Panc1 (cell line): ENCODE results near the gene TDRD15. TPM values are rescaled to one million over a fixed set of nuclear protein-coding genes. Genes with fewer than 3 reads are reported as not detected.

Source experiments
- ATAC-seq: fragments of 200-7000 bp; cut with Tn5 transposase; 2 replicates; pipeline ENCODE4 v1.9.1; 2020; ENCODE audit warnings: mild to moderate bottlenecking, moderate library complexity
- BruUV-seq: library from RNA; stranded (reverse); fragments of 400-500 nt; replicated peaks from 2 replicates; lab custom pipeline; 2021; lab: Mats Ljungman, UMichigan
- CTCF ChIA-PET: fragments of 300-600 bp; sonication (Branson Sonifier 250); formaldehyde crosslinking; loops from one replicate; lab custom pipeline; 2022; ENCODE audit warnings: antibody characterized with exemption; lab: Charles Lee
- POLR2A ChIA-PET: fragments of 300-600 bp; sonication (Branson Sonifier 250); formaldehyde crosslinking; loops from one replicate; lab custom pipeline; 2022; ENCODE audit warnings: antibody characterized with exemption; lab: Charles Lee
- DNase-seq: peaks from one replicate; pipeline ENCODE4 v3.0.0-alpha.2; 2010; ENCODE audit warnings: low read depth, low spot score
- H3K27ac ChIP-seq: 2 replicates; pipeline ENCODE4 v1.5.1; 2011; ENCODE audit warnings: mild to moderate bottlenecking, low read length, inconsistent platforms
- H3K27me3 ChIP-seq: fragments of 200-500 bp; sonication (Bioruptor generic); 2 replicates; pipeline ENCODE4 v1.6.0; 2014; ENCODE audit warnings: low read length, inconsistent platforms; ENCODE audit not compliant: control insufficient read depth, insufficient read depth
- H3K36me3 ChIP-seq: fragments of 200-500 bp; sonication (Bioruptor generic); 2 replicates; pipeline ENCODE4 v1.5.1; 2014; ENCODE audit warnings: inconsistent platforms, mild to moderate bottlenecking, low read length, moderate library complexity; ENCODE audit not compliant: control insufficient read depth, insufficient read depth
- H3K4me1 ChIP-seq: 2 replicates; pipeline ENCODE4 v1.5.1; 2011; ENCODE audit warnings: inconsistent platforms, mild to moderate bottlenecking, low read length, moderate library complexity; ENCODE audit not compliant: control insufficient read depth, insufficient read depth
- H3K4me3 ChIP-seq, 2 experiments: 2 replicates each; pipeline ENCODE4 v1.5.1; 2011 to 2012; ENCODE audit warnings: low read depth in 2 of 2, low read length in 2 of 2, mild to moderate bottlenecking in 2 of 2, inconsistent platforms in 1 of 2, moderate library complexity in 1 of 2
- H3K9me3 ChIP-seq: fragments of 200-500 bp; sonication (Bioruptor generic); 2 replicates; pipeline ENCODE4 v1.5.1; 2014; ENCODE audit warnings: low read depth, mild to moderate bottlenecking, inconsistent platforms, low read length, moderate library complexity; ENCODE audit not compliant: control insufficient read depth, insufficient read depth
- CTCF ChIP-seq: fragments of 450-650 bp; IDR thresholded peaks from 2 replicates; pipeline ENCODE4 v1.5.1; 2017; ENCODE audit warnings: mild to moderate bottlenecking
- POLR2AphosphoS5 ChIP-seq: IDR thresholded peaks from 2 replicates; pipeline ENCODE4 v1.6.1; 2012; ENCODE audit warnings: mild to moderate bottlenecking, low read depth, low read length, moderate library complexity
- REST ChIP-seq, 2 experiments: IDR thresholded peaks; 2 replicates each; pipeline ENCODE4 v1.6.1; 2011 to 2012; ENCODE audit warnings: low read depth in 2 of 2, control low read depth in 1 of 2, low read length in 1 of 2, mild to moderate bottlenecking in 1 of 2, moderate library complexity in 1 of 2; ENCODE audit not compliant: insufficient read depth in 1 of 2
- in situ Hi-C: cut with HindIII; loops from 2 replicates; pipeline ENCODE4 v1.10.0; 2016; ENCODE audit warnings: low sequenced_read_pairs, low pct_unique_long_range_greater_than_20kb
- intact Hi-C: fragments of 100-400 bp; cut with micrococcal nuclease; formaldehyde crosslinking; loops from one replicate; pipeline ENCODE4 v1.10.0; 2022; ENCODE audit not compliant: unreplicated experiment
- total RNA-seq: library from RNA; stranded (reverse); gene quantifications from one replicate; pipeline ENCODE4 v1.2.1, GENCODE V29; 2021; ENCODE audit not compliant: unreplicated experiment

The TDRD15 gene
- total RNA-seq, 1 experiment from 2014 or later: not detected

- DNase-seq: no peak
- intact Hi-C loops: no loop called here
- POLR2A ChIA-PET: no interaction called here
- H3K36me3 ChIP-seq: no peaks in the 10 kb centered on the region
- H3K4me3 ChIP-seq: no peak overlapping the region
- no peak overlapping the region for H3K27ac ChIP-seq
- in situ Hi-C loops: no loop called here
- no peaks in the 10 kb centered on the region for H3K9me3 ChIP-seq
- no peak for TF ChIP-seq POLR2AphosphoS5
- no peak for TF ChIP-seq CTCF
- no peak for TF ChIP-seq REST (IDR thresholded peaks at IDR 0.05; ENCODE audit: insufficient read depth in 1 of 2, low read depth in 2 of 2, low read length in 1 of 2)
- no peaks in the 10 kb centered on the region for H3K27me3 ChIP-seq
- ATAC-seq: no peak; the same call in 1 of the 2 replicates
- BruUV-seq: no TSS peak
- no peaks in the 10 kb centered on the region for H3K4me1 ChIP-seq
- CTCF ChIA-PET: no interaction called here
These were observed 38.3 kb downstream of the TDRD15 start for GRCh38 chr2:21161832-21162614.

GRCh38 chr2:21162615-21162878 is 38.8 kb downstream of the TDRD15 start:
- Histone ChIP-seq H3K4me1 (no peaks in the 10 kb centered on the region), H3K27me3 (no peaks in the 10 kb centered on the region), H3K4me3 (no peak overlapping the region), H3K36me3 (no peaks in the 10 kb centered on the region), H3K9me3 (no peaks in the 10 kb centered on the region), H3K27ac (no peak overlapping the region)
- ChIA-PET CTCF (no interaction called here), POLR2A (no interaction called here)
- intact Hi-C loops: no loop called here
- no peak for TF ChIP-seq REST (IDR thresholded peaks at IDR 0.05; ENCODE audit: insufficient read depth in 1 of 2, low read depth in 2 of 2, low read length in 1 of 2)
- DNase-seq: no peak
- in situ Hi-C loops: no loop called here
- no peak for ATAC-seq
- no TSS peak for BruUV-seq
